ENCODE measurements around the gene LILRB2.
"Not testable (repeated sequence)": the region's sequence is repeated elsewhere in the genome, so short reads cannot be mapped to it uniquely, and the experiment has no call there.

The LILRB2 gene

DNA sequence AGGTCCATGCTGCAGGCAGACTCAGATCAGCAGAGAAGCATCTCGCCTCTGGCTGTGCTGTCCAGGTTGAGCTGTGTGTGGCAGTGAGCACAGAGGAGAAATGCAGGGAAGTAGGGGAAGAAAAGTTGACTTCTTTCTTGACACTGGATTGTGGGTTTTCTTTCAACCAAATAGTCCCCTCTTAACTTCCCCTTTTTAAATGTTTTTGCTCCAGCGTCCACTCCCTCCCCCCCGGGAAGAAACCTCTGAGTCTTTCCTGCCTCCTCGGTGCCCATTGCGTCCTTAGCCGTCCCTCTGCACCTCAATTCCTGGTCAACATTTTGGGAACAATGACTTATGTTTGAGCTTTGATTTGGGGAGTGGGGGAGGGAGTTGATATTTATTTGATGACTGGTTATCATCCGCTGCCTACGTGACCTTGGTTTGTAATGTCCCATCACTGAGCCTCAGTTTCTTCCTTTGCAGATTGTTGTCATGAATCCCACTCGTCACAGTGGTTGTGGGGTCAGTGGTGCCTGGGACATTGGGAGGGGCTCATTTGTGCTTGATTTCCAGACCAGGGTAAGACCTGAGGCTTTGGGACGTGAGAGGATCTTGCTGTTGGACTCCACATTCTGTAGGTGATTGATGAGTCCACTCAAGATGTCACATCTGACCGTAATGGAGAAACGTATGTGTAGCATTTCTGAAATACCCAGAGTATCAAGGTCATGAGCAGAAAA lies at the start of gene LILRB2:
TSS of gene LILRB2 (minus strand) at position 104 of the 722 bp plus-strand sequence. CDS start 614 bp downstream, outside the sequence.
- DNase-seq, result no peak

GRCh38 chr19:54329476-54330165 lies 48.7 kb upstream of the LILRB2 start:
- no peak for DNase-seq

- not testable (repeated sequence) for DNase-seq
Measured at GRCh38 chr19:54328781-54329180, 47.9 kb upstream of the LILRB2 start.

DNA sequence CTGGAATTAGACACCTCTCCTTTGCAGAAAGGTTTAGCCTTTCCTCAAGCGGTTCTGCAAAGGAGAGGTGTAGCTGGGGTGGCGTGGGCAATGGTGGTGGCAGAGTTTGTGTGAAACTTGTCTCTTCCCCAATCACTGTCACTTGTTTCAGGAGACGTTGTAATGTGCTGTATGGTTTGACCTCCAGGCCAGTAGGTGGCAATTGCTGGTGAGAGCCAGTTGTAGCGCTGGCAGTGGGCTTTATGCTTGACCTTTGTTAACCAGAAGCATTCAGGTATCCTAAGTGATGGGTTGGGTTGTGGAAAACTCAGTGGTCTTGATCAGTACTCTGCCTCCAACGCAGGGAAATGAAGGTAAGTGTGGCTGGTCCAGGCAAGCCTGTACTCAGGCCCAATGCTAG lies 44.7 kb upstream of the LILRB2 start:
- no peak for DNase-seq

DNA sequence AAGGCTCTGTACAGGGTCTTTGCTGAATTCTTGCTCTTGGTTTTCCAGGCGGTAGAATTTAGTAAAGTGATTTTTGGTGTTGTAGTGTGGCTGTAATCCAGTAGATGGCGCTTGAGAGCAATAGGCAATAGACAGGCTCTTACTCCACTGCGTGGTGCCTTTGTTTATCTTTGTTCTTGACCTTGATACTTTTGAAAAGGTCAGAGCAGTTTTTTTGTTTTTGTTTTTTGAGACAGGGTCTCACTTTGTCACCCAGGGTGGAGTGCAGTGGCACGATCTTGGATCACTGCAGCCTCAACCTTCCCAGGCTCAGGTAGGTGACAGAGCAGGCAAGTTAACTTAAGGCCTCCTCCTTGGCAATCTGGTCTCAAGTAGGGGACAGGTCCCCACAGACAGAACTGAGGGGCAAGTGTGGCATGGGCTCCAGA lies 44.3 kb upstream of the LILRB2 start:
- DNase-seq, result peak in 8 of 51 donors; percentile 5 to 36 (median 25)

DNA sequence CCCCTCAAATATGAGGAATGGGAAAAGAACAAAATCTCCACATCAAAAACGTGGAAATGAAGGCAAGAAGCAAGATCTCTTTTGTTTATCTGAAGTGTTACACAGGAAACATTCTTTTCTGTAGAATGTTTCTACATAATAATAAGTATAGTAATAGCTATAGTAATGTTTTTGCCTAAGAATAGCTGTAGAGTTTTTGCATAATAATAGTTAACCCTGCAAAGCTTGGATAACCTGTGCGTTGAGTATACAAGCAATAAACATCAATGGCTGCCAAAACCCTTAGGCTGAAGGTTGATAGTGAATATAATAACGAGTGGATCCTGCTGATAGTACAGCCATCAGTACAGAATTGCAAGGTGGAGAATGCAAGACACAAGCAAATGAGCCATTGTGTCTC lies 43.2 kb upstream of the LILRB2 start:
- DNase-seq, result no peak

DNA sequence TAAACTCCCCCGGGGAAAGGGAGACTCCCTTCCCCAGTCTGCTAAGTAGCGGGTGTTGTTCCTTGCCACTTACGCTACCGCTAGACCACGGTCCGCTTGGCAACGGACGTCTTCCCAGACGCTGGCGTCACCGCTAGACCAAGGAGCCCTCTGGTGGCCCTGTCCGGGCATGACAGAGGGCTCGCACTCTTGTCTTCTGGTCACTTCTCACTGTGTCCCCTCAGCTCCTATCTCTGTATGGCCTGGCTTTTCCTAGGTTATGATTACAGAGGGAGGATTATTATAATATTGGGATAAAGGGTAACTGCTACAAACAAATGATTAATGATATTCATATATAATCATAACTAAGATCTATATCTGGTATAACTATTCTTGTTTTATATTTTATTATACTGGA lies 42.0 kb upstream of the LILRB2 start:
- not testable (repeated sequence) for DNase-seq

GRCh38 chr19:54322295-54322694 lies 41.4 kb upstream of the LILRB2 start:
- DNase-seq, result not testable (repeated sequence)

- DNase-seq, result no peak
Measured at GRCh38 chr19:54319892-54320670, 39.2 kb upstream of the LILRB2 start.

DNA sequence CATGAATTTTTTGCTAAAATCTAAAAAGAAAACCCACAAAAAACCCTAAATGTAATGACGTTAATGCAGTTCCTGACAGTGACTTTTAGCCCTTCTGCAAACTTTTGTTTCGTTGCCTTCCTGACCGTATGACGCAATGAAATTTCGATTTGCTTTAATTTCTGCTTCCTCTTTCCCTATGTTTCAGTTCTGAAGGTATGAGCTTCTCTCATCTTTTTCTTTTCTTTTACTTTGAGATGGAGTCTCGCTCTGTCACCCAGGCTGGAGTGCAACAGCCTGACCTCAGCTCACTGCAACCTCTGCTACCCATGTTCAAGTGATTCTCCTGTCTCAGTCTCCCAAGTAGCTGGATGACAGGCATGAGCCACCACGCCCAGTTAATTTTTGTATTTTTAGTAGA lies 38.1 kb upstream of the LILRB2 start:
- DNase-seq, result no peak

GRCh38 chr19:54317965-54318240 lies 37.0 kb upstream of the LILRB2 start:
- no peak for DNase-seq

- DNase-seq, result no peak
Measured at GRCh38 chr19:54317108-54317964, 36.4 kb upstream of the LILRB2 start.

GRCh38 chr19:54316746-54317107 lies 35.8 kb upstream of the LILRB2 start:
- DNase-seq, result no peak

GRCh38 chr19:54315956-54316355 lies 35.0 kb upstream of the LILRB2 start:
- DNase-seq, result no peak

DNA sequence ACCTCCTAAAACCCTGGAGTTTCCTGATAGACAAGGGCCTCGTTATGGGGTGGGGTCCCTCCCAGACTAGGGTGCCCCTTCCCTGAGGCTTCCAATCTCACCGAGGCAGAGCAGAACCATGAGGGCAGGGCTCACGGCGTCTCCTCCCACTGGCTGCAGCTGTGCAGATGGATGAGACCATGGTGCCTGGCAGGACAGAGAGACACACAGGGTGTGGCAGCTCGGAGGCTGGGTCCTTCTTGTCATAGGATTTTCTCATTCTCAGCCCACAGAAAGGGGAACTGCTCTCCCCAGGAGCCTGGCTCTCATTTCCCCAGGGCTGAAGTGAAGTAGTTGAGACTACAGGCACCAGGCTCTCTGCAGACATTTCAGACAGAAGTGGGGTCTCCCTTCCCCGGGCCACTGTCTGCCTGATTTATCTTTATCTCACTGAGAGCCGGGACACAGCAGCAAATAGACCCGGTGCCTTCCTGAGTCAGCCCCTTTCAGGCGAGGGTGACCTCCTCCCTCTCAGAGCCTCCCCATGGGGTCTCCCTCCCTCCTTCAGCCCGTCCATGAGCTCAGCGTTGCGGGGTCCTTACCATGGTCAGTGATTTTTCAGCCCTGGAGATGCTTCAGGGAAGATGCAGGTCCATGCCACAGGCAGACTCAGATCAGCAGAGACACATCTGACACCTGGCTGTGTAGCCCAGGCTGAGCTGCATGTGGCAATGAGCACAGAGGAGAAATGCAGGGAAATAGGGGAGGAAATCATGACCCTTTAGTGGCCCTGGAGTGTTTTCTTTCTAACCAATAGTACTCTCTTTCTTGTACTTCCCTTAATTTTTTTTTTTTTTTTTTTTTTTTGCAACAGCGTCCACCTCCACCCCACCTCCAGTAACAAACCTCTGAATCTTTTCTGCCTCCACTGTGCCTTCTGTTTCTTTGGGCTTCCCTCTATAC lies 31.8 kb upstream of the LILRB2 start, which contains the start of gene LILRA5:
TSS of gene LILRA5 (minus strand) at position 731 of the 942 bp plus-strand sequence. CDS start at position 584, 147 bp downstream.
- DNase-seq, result peak in 2 of 51 donors; percentile 6 to 12

GRCh38 chr19:54312011-54312410 lies 31.1 kb upstream of the LILRB2 start:
- DNase-seq, result no peak

DNA sequence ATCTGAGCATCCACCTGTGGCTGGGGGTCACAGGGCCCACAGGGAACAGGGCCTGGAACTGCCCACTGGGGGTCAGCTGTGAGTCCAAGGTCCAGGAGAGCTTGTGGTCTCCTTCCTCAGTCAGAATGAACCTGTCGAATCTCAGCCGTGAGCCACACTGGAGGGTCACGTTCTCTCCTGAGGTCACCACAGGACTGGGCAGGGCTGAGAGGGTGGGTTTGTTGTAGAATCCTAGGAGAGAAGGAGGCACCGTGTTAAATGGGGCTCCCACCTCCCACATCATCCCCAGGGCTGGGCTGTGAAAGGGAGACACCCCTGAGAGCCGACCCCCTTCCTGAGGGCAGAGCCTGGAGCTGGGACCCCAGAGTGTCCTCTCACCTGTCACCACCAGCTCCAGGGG lies 30.6 kb upstream of the LILRB2 start:
- no peak for DNase-seq

DNA sequence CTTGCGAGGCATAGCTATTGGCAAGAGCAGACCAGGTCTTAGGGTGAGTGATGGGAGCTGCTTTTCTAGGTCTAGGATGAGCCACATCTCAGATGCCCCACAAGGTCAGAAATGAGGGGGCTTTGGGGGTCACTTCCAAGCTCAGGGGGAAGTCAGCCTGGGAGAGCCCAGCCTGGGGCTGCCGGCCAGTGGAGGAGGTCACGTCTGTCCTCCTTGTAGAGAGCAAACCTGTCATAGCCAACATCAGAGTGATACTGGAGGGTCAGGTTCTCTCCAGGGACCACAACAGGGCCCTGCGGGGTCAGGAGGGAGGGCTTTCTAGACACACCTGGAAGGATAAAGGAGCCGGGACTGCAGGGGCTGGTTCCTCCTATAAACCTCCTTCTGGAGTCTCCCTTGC lies 29.6 kb upstream of the LILRB2 start:
- no peak for DNase-seq

- DNase-seq, result no peak
Measured at GRCh38 chr19:54309811-54310210, 28.9 kb upstream of the LILRB2 start.

- DNase-seq, result no peak
Measured at GRCh38 chr19:54307389-54308020, 26.6 kb upstream of the LILRB2 start.

Data from hypothalamus (tissue), 51 donors.